ENCODE measurements around the gene MARCHF2.

The MARCHF2 gene

GRCh38 chr19:8426283-8426682, 13.2 kb downstream of the MARCHF2 start:
- Histone ChIP-seq H2AFZ (ENCODE audit: low read length) (no peak overlapping the region), H3K9me3 (ENCODE audit: low read length) (no peaks in the 10 kb centered on the region), H3K9ac (ENCODE audit: low read length) (no peak overlapping the region), H3K27me3 (ENCODE audit: insufficient read depth, low read length) (no peaks in the 10 kb centered on the region), H3K36me3 (ENCODE audit: insufficient read depth, low read length) (no peaks in the 10 kb centered on the region), H3K4me3 (ENCODE audit: low read depth, low read length, poor library complexity, severe bottlenecking) (no peak overlapping the region), H3K4me1 (ENCODE audit: insufficient read depth, low read length, severe bottlenecking) (no peaks in the 10 kb centered on the region), H3K4me2 (ENCODE audit: low read length) (no peak overlapping the region), H3F3A (ENCODE audit: insufficient read depth, low read length) (no peaks in the 10 kb centered on the region), H4K20me1 (ENCODE audit: insufficient read depth, low read length) (no peaks in the 10 kb centered on the region), H3K79me2 (ENCODE audit: insufficient read depth, low read length) (no peaks in the 10 kb centered on the region), H3K9me2 (ENCODE audit: low read depth, low read length) (no peaks in the 10 kb centered on the region), H3K27ac (ENCODE audit: low read depth, low read length, poor library complexity, severe bottlenecking) (no peak overlapping the region)
- TF ChIP-seq EZH2 (IDR thresholded peaks at IDR 0.05; ENCODE audit: borderline replicate concordance, low read length) (no peak), CTCF (IDR thresholded peaks at IDR 0.05; ENCODE audit: low read length) (no peak)

GRCh38 chr19:8429044-8429443, 15.9 kb downstream of the MARCHF2 start:
- no peak overlapping the region for H3K4me2 ChIP-seq (ENCODE audit: low read length)
- H3F3A ChIP-seq (ENCODE audit: insufficient read depth, low read length), result no peaks in the 10 kb centered on the region
- H3K9ac ChIP-seq (ENCODE audit: low read length), result no peak overlapping the region
- no peaks in the 10 kb centered on the region for H3K79me2 ChIP-seq (ENCODE audit: insufficient read depth, low read length)
- no peak overlapping the region for H3K27ac ChIP-seq (ENCODE audit: low read depth, low read length, poor library complexity, severe bottlenecking)
- TF ChIP-seq CTCF (IDR thresholded peaks at IDR 0.05; ENCODE audit: low read length) (no peak), EZH2 (IDR thresholded peaks at IDR 0.05; ENCODE audit: borderline replicate concordance, low read length) (no peak)
- H3K4me3 ChIP-seq (ENCODE audit: low read depth, low read length, poor library complexity, severe bottlenecking), result no peak overlapping the region
- no peaks in the 10 kb centered on the region for H3K9me2 ChIP-seq (ENCODE audit: low read depth, low read length)
- H3K27me3 ChIP-seq (ENCODE audit: insufficient read depth, low read length), result no peaks in the 10 kb centered on the region
- H4K20me1 ChIP-seq (ENCODE audit: insufficient read depth, low read length), result no peaks in the 10 kb centered on the region
- no peaks in the 10 kb centered on the region for H3K36me3 ChIP-seq (ENCODE audit: insufficient read depth, low read length)
- no peaks in the 10 kb centered on the region for H3K9me3 ChIP-seq (ENCODE audit: low read length)
- H3K4me1 ChIP-seq (ENCODE audit: insufficient read depth, low read length, severe bottlenecking), result no peaks in the 10 kb centered on the region
- no peak overlapping the region for H2AFZ ChIP-seq (ENCODE audit: low read length)

DNA sequence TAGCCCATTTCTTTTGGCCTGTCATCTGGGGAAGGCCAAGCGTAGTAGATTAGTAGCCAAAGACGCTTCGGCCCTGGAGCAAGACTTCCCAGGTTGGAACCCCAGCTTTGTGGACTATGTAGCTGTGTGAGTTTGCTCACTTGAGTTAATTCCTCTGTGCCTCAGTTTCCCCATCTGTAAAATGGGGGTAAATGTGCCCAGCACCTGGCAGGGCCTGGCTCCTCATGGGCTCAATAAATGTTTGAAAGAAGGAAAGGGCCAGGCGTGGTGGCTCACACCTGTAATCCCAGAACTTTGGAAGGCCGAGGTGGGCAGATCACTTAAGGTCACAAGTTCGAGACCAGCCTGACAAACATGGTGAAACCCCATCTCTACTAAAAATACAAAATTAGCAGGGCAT, 16.7 kb downstream of the MARCHF2 start:
- Histone ChIP-seq H3F3A (ENCODE audit: insufficient read depth, low read length) (no peaks in the 10 kb centered on the region), H3K9ac (ENCODE audit: low read length) (no peak overlapping the region), H3K9me3 (ENCODE audit: low read length) (no peaks in the 10 kb centered on the region), H3K4me3 (ENCODE audit: low read depth, low read length, poor library complexity, severe bottlenecking) (no peak overlapping the region), H3K4me1 (ENCODE audit: insufficient read depth, low read length, severe bottlenecking) (no peaks in the 10 kb centered on the region), H3K9me2 (ENCODE audit: low read depth, low read length) (no peaks in the 10 kb centered on the region), H4K20me1 (ENCODE audit: insufficient read depth, low read length) (no peaks in the 10 kb centered on the region), H3K27me3 (ENCODE audit: insufficient read depth, low read length) (no peaks in the 10 kb centered on the region), H3K4me2 (ENCODE audit: low read length) (no peak overlapping the region), H3K27ac (ENCODE audit: low read depth, low read length, poor library complexity, severe bottlenecking) (no peak overlapping the region), H3K36me3 (ENCODE audit: insufficient read depth, low read length) (no peaks in the 10 kb centered on the region), H3K79me2 (ENCODE audit: insufficient read depth, low read length) (no peaks in the 10 kb centered on the region), H2AFZ (ENCODE audit: low read length) (no peak overlapping the region)
- TF ChIP-seq EZH2 (IDR thresholded peaks at IDR 0.05; ENCODE audit: borderline replicate concordance, low read length) (no peak), CTCF (IDR thresholded peaks at IDR 0.05; ENCODE audit: low read length) (no peak)
